Breast epithelium (tissue), 3 donors: Measurements from ENCODE around the gene ARHGAP27.

Source experiments
- CTCF ChIP-seq, 3 donors: fragments of 450-650 bp; IDR thresholded peaks; one replicate each; pipeline ENCODE4 v1.5.1; 2016 to 2017; ENCODE audit warnings: antibody characterized with exemption in 3 of 3, mild to moderate bottlenecking in 3 of 3, moderate library complexity in 3 of 3
- POLR2A ChIP-seq: fragments of 450-650 bp; IDR thresholded peaks from one replicate; pipeline ENCODE4 v1.6.1; 2016; ENCODE audit warnings: antibody characterized with exemption, mild to moderate bottlenecking, moderate library complexity
- POLR2AphosphoS5 ChIP-seq, 3 donors: sonication (generic); formaldehyde crosslinking; IDR thresholded peaks; one replicate each; pipeline ENCODE4 v1.6.1; 2017; ENCODE audit warnings: antibody characterized with exemption in 3 of 3

- TF ChIP-seq CTCF (IDR thresholded peaks at IDR 0.05) (no peak), POLR2AphosphoS5 (IDR thresholded peaks at IDR 0.05) (no peak), POLR2A (no peak)
Measured at GRCh38 chr17:45391291-45391690, 41.4 kb downstream of the ARHGAP27 start.
